ENCODE results near the gene NAPG. TPM values are rescaled to one million over a fixed set of nuclear protein-coding genes. Genes with fewer than 3 reads are reported as not detected.

The NAPG gene
- total and polyA plus RNA-seq, 2 donors (not counting 3 experiments of a cell fraction or from before 2014, with no cell fraction given), result 10.8 to 34.1 TPM

DNA sequence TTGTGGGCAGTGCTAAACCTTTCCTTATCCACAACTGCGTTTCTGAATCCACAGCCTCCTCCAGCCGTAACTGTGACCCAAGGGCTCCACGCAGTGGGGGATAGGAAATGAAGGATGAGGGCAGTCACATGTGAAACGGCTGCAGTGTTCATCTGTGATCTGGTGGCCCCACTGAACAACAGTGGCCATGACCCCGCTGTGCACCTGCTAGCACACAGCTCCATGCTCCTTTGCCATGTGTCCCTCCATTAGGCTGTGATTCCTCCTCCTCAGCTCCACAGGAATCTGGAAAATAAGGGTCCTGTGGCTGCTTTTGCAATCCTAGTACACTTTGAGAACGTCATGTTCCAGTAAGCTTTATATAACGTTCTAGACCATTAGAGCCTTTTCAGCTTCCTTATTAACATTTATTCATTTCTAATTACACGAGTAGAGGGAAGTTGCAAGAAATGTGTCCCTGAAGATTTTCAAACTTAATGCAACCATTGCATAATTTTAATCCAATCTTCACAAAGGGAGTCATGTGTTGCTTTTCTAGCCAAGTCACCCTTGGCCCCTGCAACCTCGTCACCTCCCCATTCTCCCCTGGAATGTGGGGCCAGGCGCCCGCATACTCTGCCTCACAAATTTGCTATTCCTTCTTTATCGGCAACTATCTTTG lies 7.1 kb upstream of the NAPG start:
- CTCF ChIA-PET, result interaction anchor here (0.8 to 6.1 kb wide), 19 partner anchors 18 to 568 kb away, joined by 3 to 186 read pairs (median 4); no protein-coding TSS in a partner anchor
- no peak for TF ChIP-seq MAX (IDR thresholded peaks at IDR 0.05; ENCODE audit: insufficient read depth, insufficient read length)
- TF ChIP-seq, protein P1, sequence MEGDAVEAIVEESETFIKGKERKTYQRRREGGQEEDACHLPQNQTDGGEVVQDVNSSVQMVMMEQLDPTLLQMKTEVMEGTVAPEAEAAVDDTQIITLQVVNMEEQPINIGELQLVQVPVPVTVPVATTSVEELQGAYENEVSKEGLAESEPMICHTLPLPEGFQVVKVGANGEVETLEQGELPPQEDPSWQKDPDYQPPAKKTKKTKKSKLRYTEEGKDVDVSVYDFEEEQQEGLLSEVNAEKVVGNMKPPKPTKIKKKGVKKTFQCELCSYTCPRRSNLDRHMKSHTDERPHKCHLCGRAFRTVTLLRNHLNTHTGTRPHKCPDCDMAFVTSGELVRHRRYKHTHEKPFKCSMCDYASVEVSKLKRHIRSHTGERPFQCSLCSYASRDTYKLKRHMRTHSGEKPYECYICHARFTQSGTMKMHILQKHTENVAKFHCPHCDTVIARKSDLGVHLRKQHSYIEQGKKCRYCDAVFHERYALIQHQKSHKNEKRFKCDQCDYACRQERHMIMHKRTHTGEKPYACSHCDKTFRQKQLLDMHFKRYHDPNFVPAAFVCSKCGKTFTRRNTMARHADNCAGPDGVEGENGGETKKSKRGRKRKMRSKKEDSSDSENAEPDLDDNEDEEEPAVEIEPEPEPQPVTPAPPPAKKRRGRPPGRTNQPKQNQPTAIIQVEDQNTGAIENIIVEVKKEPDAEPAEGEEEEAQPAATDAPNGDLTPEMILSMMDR (IDR thresholded peaks at IDR 0.05; ENCODE audit: extremely low read depth in 1 of 2, insufficient read depth in 1 of 2, low read depth in 1 of 2, low read length in 2 of 2), result peak in 1 of 2 donors; percentile 32
- TF ChIP-seq POLR2AphosphoS5 (IDR thresholded peaks at IDR 0.05; ENCODE audit: insufficient read depth, low read depth, low read length), result no peak
- TF ChIP-seq GATA2 (IDR thresholded peaks at IDR 0.05; ENCODE audit: insufficient read depth, insufficient read length, low read depth, low read length), result no peak
- TF ChIP-seq JUN (IDR thresholded peaks at IDR 0.05; ENCODE audit: borderline replicate concordance, insufficient read depth, insufficient read length, low read depth), result no peak
- Histone ChIP-seq H3K4me2 (ENCODE audit: insufficient read depth, low read length) (no peak overlapping the region), H4K20me1 (replicated peaks; ENCODE audit: control insufficient read depth, extremely low read depth, insufficient read depth, low read length) (no peaks in the 10 kb centered on the region), H3K9me1 (replicated peaks; ENCODE audit: control insufficient read depth, extremely low read depth, insufficient read depth, low read length) (no peaks in the 10 kb centered on the region), H2AFZ (ENCODE audit: low read depth, low read length) (no peak overlapping the region), H3K4me3 (replicated peaks in 1 of 3; ENCODE audit: insufficient read depth in 1 of 3, low read depth in 1 of 3, low read length in 3 of 3) (no peak overlapping the region), H3K79me2 (ENCODE audit: control insufficient read depth, insufficient read depth, low read length) (no peaks in the 10 kb centered on the region), H3K27ac (ENCODE audit: insufficient read depth, low read depth, low read length) (no peak overlapping the region), H3K9me3 (replicated peaks; ENCODE audit: control insufficient read depth, insufficient read depth, low read length) (no peaks in the 10 kb centered on the region), H3K9ac (replicated peaks; ENCODE audit: extremely low read depth, insufficient read depth, low read length) (no peak overlapping the region), H3K36me3 (ENCODE audit: control insufficient read depth in 2 of 2, extremely low read depth in 1 of 2, insufficient read depth in 2 of 2, low read length in 2 of 2) (no peaks in the 10 kb centered on the region), H3K4me1 (ENCODE audit: control insufficient read depth, extremely low read depth, insufficient read depth, low read length) (no peaks in the 10 kb centered on the region), H3K27me3 (ENCODE audit: control insufficient read depth in 2 of 2, insufficient read depth in 2 of 2, low read length in 2 of 2) (peaks cover 36 to 56% of the 10 kb centered on the region in 2 experiments)
- dilution Hi-C loops (cut with MboI; ENCODE audit: extremely low pct_ligation_motif_present, low sequenced_read_pairs), result loop anchor here (25.0 kb wide), 1 partner anchor 531 kb away; no protein-coding TSS in a partner anchor
- FAIRE-seq (no peak), DNase-seq (ENCODE audit: low read depth, low spot score) (peak; percentile 56)
- POLR2A ChIA-PET, result no interaction called here
- intact Hi-C loops (cut with micrococcal nuclease), result no loop called here
- BruUV-seq (replicated peaks), result no TSS peak
